ENCODE results near the gene RPN2.

The RPN2 gene

DNA sequence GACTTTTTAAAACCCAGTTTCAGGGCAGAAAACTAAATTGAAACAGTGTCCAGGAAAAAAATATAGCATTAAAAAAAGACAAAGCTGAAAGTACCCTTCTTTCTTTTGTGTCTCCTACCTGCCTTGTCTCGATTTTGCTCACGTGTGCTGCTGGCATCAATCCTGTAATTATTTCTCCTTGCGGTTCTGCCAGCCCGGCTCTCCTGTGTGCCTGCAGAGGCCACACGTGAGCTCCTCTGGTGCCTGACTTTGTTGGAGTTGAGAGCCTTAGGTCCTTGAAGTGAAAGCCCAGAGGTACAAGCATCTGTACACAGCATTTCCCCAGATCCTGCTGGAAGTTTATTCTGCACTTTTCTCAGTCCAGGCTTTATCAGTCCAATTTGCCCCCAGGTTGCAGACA is 46.0 kb downstream of the RPN2 start:
- TF ChIP-seq POLR2AphosphoS5 (IDR thresholded peaks at IDR 0.05; ENCODE audit: low read depth, low read length): no peak
- TF ChIP-seq FOXP2 (optimal IDR thresholded peaks at IDR 0.05; ENCODE audit: borderline replicate concordance, extremely low read depth, extremely low read length, insufficient read depth): no peak
- no peak for TF ChIP-seq TAF1 (IDR thresholded peaks at IDR 0.05; ENCODE audit: borderline replicate concordance, insufficient read depth, low read length)
- TF ChIP-seq, protein P1, sequence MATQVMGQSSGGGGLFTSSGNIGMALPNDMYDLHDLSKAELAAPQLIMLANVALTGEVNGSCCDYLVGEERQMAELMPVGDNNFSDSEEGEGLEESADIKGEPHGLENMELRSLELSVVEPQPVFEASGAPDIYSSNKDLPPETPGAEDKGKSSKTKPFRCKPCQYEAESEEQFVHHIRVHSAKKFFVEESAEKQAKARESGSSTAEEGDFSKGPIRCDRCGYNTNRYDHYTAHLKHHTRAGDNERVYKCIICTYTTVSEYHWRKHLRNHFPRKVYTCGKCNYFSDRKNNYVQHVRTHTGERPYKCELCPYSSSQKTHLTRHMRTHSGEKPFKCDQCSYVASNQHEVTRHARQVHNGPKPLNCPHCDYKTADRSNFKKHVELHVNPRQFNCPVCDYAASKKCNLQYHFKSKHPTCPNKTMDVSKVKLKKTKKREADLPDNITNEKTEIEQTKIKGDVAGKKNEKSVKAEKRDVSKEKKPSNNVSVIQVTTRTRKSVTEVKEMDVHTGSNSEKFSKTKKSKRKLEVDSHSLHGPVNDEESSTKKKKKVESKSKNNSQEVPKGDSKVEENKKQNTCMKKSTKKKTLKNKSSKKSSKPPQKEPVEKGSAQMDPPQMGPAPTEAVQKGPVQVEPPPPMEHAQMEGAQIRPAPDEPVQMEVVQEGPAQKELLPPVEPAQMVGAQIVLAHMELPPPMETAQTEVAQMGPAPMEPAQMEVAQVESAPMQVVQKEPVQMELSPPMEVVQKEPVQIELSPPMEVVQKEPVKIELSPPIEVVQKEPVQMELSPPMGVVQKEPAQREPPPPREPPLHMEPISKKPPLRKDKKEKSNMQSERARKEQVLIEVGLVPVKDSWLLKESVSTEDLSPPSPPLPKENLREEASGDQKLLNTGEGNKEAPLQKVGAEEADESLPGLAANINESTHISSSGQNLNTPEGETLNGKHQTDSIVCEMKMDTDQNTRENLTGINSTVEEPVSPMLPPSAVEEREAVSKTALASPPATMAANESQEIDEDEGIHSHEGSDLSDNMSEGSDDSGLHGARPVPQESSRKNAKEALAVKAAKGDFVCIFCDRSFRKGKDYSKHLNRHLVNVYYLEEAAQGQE (IDR thresholded peaks at IDR 0.05; ENCODE audit: insufficient read depth in 1 of 2, low read depth in 2 of 2, low read length in 2 of 2): no peak

DNA sequence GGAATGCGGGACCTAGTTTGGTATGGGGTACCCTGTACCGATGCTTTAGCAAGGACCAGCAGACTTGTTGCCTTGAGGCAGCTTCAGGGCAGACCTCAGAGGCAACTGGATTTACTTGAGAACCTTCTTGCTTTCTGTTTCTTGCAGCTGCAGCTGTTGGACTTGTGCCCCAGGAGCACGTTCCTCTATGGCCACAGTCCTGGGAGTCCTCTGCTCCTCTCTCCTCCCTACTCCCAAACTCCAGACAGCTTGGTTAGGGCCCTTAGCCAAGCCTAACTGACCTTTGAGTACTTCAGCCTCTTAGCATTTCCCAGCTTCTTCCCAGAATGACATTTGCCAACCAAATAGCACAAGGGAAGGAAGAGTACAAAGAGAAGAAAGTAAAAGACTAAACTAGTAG is 47.8 kb downstream of the RPN2 start:
- TF ChIP-seq TAF1 (IDR thresholded peaks at IDR 0.05; ENCODE audit: borderline replicate concordance, insufficient read depth, low read length) (no peak), POLR2AphosphoS5 (IDR thresholded peaks at IDR 0.05; ENCODE audit: low read depth, low read length) (no peak), SIN3A (IDR thresholded peaks at IDR 0.05; ENCODE audit: borderline replicate concordance, insufficient read depth, low read length) (no peak), FOXP2 (optimal IDR thresholded peaks at IDR 0.05; ENCODE audit: borderline replicate concordance, extremely low read depth, extremely low read length, insufficient read depth) (no peak)
- TF ChIP-seq, protein P1 (IDR thresholded peaks at IDR 0.05; ENCODE audit: insufficient read depth in 1 of 2, low read depth in 2 of 2, low read length in 2 of 2): no peak

- TF ChIP-seq TAF1 (IDR thresholded peaks at IDR 0.05; ENCODE audit: borderline replicate concordance, insufficient read depth, low read length) (no peak), POLR2AphosphoS5 (IDR thresholded peaks at IDR 0.05; ENCODE audit: low read depth, low read length) (no peak), SIN3A (IDR thresholded peaks at IDR 0.05; ENCODE audit: borderline replicate concordance, insufficient read depth, low read length) (no peak), FOXP2 (optimal IDR thresholded peaks at IDR 0.05; ENCODE audit: borderline replicate concordance, extremely low read depth, extremely low read length, insufficient read depth) (no peak)
- TF ChIP-seq, protein P1 (IDR thresholded peaks at IDR 0.05; ENCODE audit: insufficient read depth in 1 of 2, low read depth in 2 of 2, low read length in 2 of 2): no peak
Observed at GRCh38 chr20:37228082-37228481, 49.0 kb downstream of the RPN2 start.

- TF ChIP-seq FOXP2 (optimal IDR thresholded peaks at IDR 0.05; ENCODE audit: borderline replicate concordance, extremely low read depth, extremely low read length, insufficient read depth) (no peak), POLR2AphosphoS5 (IDR thresholded peaks at IDR 0.05; ENCODE audit: low read depth, low read length) (no peak), TAF1 (IDR thresholded peaks at IDR 0.05; ENCODE audit: borderline replicate concordance, insufficient read depth, low read length) (no peak), SIN3A (IDR thresholded peaks at IDR 0.05; ENCODE audit: borderline replicate concordance, insufficient read depth, low read length) (no peak)
- TF ChIP-seq, protein P1 (IDR thresholded peaks at IDR 0.05; ENCODE audit: insufficient read depth in 1 of 2, low read depth in 2 of 2, low read length in 2 of 2): no peak
Observed at GRCh38 chr20:37228656-37229055, 49.5 kb downstream of the RPN2 start.

DNA sequence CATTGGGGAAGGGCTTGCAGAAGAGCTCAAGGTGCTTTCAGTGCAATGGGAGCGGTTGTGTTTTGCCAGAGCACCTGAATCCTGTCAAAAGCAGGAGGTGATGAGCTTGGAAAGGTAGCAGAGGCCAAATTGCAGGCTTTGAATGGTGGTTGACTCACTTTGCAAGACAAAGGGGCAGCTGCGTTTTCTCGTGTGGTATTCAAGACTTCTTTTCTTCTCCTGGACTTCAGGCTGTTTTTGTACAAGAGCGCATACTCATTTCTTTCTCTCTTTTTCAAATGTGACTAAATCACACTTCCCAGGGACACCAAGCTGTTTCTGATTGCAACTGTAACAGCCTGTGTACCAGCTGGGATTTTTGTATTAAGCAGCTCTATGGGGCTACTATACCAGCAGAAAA is 50.2 kb downstream of the RPN2 start:
- TF ChIP-seq POLR2AphosphoS5 (IDR thresholded peaks at IDR 0.05; ENCODE audit: low read depth, low read length): no peak
- no peak for TF ChIP-seq FOXP2 (optimal IDR thresholded peaks at IDR 0.05; ENCODE audit: borderline replicate concordance, extremely low read depth, extremely low read length, insufficient read depth)
- TF ChIP-seq, protein P1 (IDR thresholded peaks at IDR 0.05; ENCODE audit: insufficient read depth in 1 of 2, low read depth in 2 of 2, low read length in 2 of 2): no peak
- no peak for TF ChIP-seq TAF1 (IDR thresholded peaks at IDR 0.05; ENCODE audit: borderline replicate concordance, insufficient read depth, low read length)
- TF ChIP-seq SIN3A (IDR thresholded peaks at IDR 0.05; ENCODE audit: borderline replicate concordance, insufficient read depth, low read length): no peak

Measured in PFSK-1 (cell line).